NT2/D1 (cell line): Measurements from ENCODE around the gene TAOK3.

Experiments
- YY1 ChIP-seq: IDR thresholded peaks from 2 replicates; pipeline ENCODE4 v1.6.1; 2011; ENCODE audit not compliant: insufficient read length, insufficient read depth
- ZNF274 ChIP-seq: IDR thresholded peaks from 2 replicates; pipeline ENCODE4 v1.6.1; 2011; ENCODE audit warnings: mild to moderate bottlenecking, low read depth, low read length

DNA sequence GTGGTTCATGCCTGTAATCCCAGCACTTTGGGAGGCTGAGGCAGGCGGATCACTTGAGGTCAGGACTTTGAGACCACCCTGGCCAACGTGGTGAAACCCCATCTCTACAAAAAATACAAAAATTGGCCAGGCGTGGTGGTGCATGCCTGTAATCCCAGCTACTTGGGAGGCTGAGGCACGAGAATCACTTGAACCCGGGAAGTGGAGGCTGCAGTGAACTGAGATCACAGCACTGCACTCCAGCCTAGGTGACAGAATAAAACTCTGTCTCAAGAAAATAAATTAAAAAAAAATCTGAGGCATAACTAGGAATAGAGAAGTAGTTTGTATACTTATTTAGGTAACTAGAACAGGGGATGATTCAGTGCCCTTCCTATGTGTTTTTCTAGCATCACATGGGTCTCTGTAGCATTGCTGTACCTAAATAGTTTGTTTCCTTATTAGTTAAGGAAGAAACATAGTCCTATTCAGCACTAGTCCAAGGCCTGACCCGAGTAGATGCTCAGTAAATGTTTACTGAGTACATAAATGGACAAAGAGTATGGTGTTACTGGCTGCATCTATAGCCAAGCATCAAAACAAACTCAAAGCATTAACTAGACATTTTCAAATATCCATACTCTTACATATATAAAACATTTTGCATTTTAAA, 21.7 kb downstream of the TAOK3 start:
- TF ChIP-seq ZNF274 (no peak), YY1 (no peak)
